Motor neuron (in vitro differentiated cells): Measurements from ENCODE around the gene ADGRL4. TPM values are rescaled to one million over a fixed set of nuclear protein-coding genes. Genes with fewer than 3 reads are reported as not detected.
"Not testable (repeated sequence)": the region's sequence is repeated elsewhere in the genome, so short reads cannot be mapped to it uniquely, and the experiment has no call there.

Experiments
- ATAC-seq, 8 experiments: fragments of 200-7000 bp; cut with Tn5 transposase; replicated peaks in 6 of 8; 2 replicates each; pipeline ENCODE4 v1.8.0; 2021; ENCODE audit warnings: mild to moderate bottlenecking in 8 of 8, moderate library complexity in 8 of 8
- H3K27ac ChIP-seq, 2 donors: fragments of 250-450 bp; sonication (Bioruptor Pico); 2 replicates each; pipeline ENCODE4 v1.9.0; 2021; ENCODE audit warnings: antibody characterized with exemption in 2 of 2, mild to moderate bottlenecking in 2 of 2, moderate library complexity in 1 of 2
- H3K4me1 ChIP-seq, 2 donors: fragments of 250-450 bp; sonication (Bioruptor Pico); replicated peaks in 1 of 2; 2 replicates each; pipeline ENCODE4 v1.6.1; 2021; ENCODE audit warnings: antibody characterized with exemption in 2 of 2, mild to moderate bottlenecking in 2 of 2, moderate library complexity in 1 of 2
- H3K4me3 ChIP-seq, 5 donors: fragments of 250-450 bp; sonication (Bioruptor Pico); 2 replicates each; pipeline ENCODE4 v1.9.0; 2021; ENCODE audit warnings: antibody characterized with exemption in 5 of 5, mild to moderate bottlenecking in 5 of 5, moderate library complexity in 4 of 5
- WGBS, 10 experiments: fragments of 450-650 bp; shearing (Covaris generic); methylation state at CpG; one replicate each; pipeline ENCODE4 v1.0.0; 2022; 5-methylcytosine and 5-hydroxymethylcytosine counted together
- in situ Hi-C, 9 experiments: fragments of 400-800 bp; cut with MboI; loops; one replicate each; pipeline ENCODE4 v1.15.0; 2021; ENCODE audit warnings: low sequenced_read_pairs in 9 of 9, low pct_unique_long_range_greater_than_20kb in 2 of 9; ENCODE audit not compliant: unreplicated experiment in 9 of 9
- total RNA-seq, 8 experiments: library from RNA; unstranded; fragments of 300-600 nt; gene quantifications; 2 replicates each; pipeline versions ENCODE4 v1.2.3 to v1.2.4, GENCODE V29; 2022

Gene ADGRL4
- total RNA-seq, 8 experiments from 2014 or later: 1.2 to 3.0 TPM; not detected in 6

DNA sequence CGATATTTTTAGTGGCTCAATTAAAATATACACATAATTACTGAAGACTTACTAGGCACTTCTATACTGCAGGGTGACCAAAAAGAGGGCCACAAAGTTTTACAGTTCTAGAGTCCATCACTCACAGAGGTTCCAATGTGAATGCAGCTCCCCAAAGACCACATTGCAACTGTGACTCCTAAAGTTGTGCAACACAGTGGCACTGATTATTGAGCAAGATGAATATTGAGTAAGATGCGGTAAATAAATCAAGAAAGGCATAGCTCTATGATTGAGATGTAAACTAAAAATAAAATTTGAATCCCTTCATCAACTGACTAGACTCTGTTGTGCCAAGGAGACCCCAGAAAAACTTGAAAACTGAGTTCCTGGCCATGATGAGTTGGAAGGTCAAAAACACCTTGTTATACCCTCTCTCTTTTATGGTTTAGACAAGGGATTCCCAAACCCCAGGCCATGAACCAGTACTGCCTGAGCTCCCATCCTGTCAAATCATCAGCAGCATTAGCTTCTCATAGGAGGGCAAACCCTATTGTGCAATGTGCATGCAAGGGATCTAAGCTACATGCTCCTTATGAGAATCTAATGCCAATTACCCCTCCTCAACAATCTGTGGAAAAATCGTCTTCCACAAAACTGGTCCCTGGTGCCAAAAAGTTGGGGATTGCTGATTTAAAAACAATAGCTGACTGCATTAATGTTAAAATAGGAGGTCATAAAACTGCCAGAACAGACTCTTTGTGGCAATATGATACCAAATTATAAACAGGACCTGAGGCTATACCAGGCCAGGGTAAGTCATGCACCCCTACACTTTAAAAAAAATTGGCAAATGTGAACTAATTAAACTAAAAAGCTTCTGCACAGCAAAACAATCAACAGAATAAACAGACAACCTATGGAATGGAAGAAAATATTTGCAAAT, 94.3 kb downstream of the ADGRL4 start:
- in situ Hi-C loops: no loop called here
- Histone ChIP-seq H3K27ac (no peak overlapping the region), H3K4me3 (no peak overlapping the region), H3K4me1 (no peaks in the 10 kb centered on the region)
- 65 to 90% (median 84%) methylated on average over 2 to 3 of the region's 3 CpGs; no CpG with 5 or more reads in 1 of the 10 experiments for WGBS, 10 experiments
- ATAC-seq: peak in 1 of 8 experiments; percentile 55

DNA sequence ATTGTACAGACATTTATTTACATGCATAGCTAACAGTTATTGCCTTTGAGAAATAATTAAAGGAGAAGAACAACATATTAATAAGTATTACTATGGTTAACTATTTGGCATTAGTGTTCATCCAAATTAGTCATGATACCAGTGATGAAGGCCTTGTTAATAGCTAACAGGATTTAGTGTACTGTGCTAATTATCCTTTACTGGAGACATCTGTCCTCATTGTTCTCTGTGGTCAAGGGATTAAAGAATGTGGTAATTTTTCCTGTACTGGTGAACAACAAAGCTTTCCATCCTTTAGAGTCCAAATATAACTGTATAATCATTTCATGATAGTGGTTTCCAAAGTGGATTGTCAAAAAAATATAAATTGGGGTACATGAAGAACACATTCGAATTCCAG, 103.9 kb downstream of the ADGRL4 start:
- Histone ChIP-seq H3K4me3 (no peak overlapping the region), H3K27ac (no peak overlapping the region), H3K4me1 (no peaks in the 10 kb centered on the region)
- 0 to 75% (median 58%) methylated on average over 1 of the region's 1 CpG; no CpG with 5 or more reads in 2 of the 10 experiments for WGBS, 10 experiments
- in situ Hi-C loops: no loop called here
- ATAC-seq: no peak

DNA sequence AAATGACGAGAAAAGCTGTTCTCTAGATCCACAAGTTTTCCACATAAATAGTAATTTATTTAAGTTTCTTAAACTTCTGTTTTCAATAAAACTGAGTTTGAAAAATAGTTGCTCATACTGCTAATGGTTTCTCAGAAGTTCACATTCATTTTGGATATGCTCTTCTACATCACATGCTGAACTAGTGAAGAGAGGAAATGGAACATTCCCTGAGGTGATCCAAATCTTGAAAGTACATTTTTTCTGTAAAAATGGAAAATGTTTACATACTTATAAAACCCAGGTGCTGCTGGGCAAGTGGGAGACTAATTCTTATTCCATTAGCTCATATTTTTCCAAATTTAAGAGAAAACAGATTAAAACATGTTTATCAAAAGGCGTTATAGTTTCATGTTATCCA, 111.7 kb downstream of the ADGRL4 start:
- no peak overlapping the region for H3K4me3 ChIP-seq
- no peaks in the 10 kb centered on the region for H3K4me1 ChIP-seq
- no peak overlapping the region for H3K27ac ChIP-seq
- in situ Hi-C loops: no loop called here
- WGBS, 10 experiments: 78 to 100% (median 91%) methylated on average over 1 to 2 of the region's 2 CpGs
- ATAC-seq: no peak

DNA sequence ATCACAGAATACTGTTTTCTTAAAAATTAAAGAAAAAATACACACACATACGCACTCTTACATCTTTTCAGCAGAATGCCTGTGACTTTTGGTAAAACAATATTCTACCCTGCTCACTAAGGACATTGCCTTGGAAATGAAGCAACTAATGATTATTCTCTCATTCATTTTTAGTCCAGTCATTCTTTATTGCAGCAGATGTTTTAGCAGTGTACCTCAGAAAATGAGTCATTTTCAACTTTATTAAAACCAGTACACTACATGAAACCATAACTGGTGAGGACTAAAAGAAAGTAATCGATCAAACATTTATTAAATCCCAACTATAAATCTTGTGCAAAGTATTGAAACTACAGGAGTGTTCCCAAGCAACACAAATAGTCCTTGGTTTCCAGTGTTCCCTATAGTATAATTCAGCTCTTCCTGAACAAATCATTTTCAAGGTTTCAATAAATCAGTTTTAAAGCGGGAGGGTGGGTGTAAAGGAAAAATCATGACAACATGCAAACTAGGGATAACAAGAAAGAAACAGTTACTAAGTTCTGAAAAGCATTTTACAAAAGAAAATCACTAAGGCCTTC, 114.2 kb downstream of the ADGRL4 start:
- WGBS, 10 experiments: 25 to 96% (median 83%) methylated on average over 2 to 3 of the region's 3 CpGs
- ATAC-seq: peak in 6 of 8 experiments; percentile 18 to 53 (median 42)

DNA sequence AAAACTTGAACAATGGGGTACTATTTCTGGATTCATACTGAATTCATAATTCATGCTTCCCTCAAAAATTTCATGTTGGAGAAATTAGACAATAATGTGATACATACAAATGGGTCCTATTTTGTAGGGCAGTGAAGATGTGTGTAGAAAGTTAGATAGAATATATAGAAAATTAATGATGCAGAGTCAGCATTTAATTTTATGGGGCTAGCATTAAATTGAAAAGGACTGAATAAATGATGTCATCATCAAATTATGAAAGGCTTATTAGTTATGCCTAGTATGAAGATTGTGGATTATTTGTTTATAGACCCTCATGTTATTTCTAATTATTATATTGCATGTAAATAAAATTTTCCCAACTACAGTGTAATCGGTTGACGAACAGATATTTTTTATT, 119.1 kb downstream of the ADGRL4 start:
- no peak for ATAC-seq
- in situ Hi-C loops: no loop called here
- 33 to 100% (median 100%) methylated on average over 2 of the region's 2 CpGs; no CpG with 5 or more reads in 1 of the 10 experiments for WGBS, 10 experiments

More for the DNA sequence above, 114.2 kb downstream of the ADGRL4 start:
- in situ Hi-C loops: no loop called here
- no peaks in the 10 kb centered on the region for H3K4me1 ChIP-seq
- no peak overlapping the region for H3K27ac ChIP-seq
- no peak overlapping the region for H3K4me3 ChIP-seq

DNA sequence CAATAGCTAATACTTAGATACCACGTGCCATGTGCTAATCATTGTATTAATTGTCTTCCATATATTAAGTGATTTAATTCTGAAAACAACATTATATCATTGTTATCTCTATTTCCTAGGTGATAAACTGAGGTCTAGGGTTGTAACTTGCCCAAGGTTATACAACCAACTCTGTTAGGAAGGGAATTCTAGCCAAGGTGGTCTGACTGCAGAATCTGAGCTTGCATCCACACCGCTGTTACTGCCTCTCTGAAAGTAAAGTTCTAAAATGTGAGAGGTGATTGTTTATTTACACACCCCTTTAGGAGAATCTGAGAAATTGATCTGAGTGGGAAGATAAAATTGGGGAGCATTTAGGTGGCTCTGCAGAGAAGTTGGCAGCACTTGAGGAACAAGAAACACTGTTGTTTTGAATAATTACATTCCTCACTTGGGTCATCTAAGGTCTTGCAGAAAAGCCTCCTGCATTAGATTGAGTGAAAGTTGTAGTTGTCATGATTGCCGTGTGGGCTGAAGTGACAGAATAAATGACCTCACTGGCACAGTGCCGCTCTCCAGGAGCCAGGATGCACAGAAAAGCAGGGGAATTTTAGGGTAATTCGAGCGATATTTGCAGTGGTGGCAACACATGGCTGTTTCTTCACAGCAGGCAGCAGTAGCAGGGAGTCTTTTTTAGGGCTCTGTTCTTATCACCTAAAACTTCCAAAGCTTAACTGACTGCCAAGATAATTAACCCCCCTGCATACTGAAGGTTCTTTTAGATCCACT, 121.7 kb downstream of the ADGRL4 start:
- peak in 1 of 8 experiments; percentile 16 for ATAC-seq
- 31 to 100% (median 48%) methylated on average over 1 to 6 of the region's 6 CpGs for WGBS, 10 experiments
- in situ Hi-C loops: no loop called here
- Histone ChIP-seq H3K27ac (no peak overlapping the region), H3K4me1 (no peaks in the 10 kb centered on the region), H3K4me3 (no peak overlapping the region)

More for the DNA sequence above, 119.1 kb downstream of the ADGRL4 start:
- Histone ChIP-seq H3K4me1 (no peaks in the 10 kb centered on the region), H3K4me3 (no peak overlapping the region), H3K27ac (no peak overlapping the region)

DNA sequence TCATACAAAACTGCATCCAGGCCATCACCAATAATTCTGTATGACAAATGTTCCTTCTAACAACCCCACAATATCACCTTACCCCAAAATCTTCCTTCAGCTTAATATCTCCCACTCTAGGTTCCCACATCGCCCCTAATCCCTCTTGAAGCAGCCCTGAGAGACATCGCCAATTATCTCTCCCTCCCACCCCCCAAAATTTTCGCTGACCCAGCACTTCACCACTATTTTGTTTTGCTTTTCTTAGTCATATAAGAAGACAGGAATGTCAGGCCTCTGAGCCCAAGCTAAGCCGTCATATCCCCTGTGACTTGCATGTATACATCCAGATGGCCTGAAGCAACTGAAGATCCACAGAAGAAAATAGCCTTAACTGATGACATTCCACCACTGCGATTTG, 126.3 kb downstream of the ADGRL4 start:
- no peak overlapping the region for H3K27ac ChIP-seq
- WGBS, 10 experiments: 49 to 100% (median 79%) methylated on average over 1 to 5 of the region's 5 CpGs; no CpG with 5 or more reads in 2 of the 10 experiments
- H3K4me3 ChIP-seq: no peak overlapping the region
- no peak for ATAC-seq
- in situ Hi-C loops: no loop called here
- no peaks in the 10 kb centered on the region for H3K4me1 ChIP-seq

DNA sequence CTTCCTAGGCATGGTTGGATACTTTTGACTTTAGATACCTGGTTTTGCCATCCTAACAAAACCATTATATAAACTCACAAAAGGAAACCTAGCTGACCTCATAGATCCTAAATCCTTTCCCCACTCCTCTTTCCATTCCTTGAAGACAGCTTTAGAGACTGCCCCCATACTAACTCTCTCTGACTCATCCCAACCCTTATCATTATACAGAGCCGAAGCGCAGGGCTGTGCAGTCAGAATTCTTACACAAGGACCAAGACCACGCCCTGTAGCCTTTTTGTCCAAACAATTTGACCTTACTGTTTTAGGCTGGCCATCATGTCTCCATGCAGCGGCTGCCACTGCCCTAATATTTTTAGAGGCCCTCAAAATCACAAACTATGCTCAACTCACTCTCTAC, 130.5 kb downstream of the ADGRL4 start:
- H3K27ac ChIP-seq, H3K4me1 ChIP-seq, H3K4me3 ChIP-seq, in situ Hi-C loops, ATAC-seq: not testable (repeated sequence)
- WGBS, 10 experiments: 60 to 100% (median 89%) methylated on average over 1 to 4 of the region's 4 CpGs; no CpG with 5 or more reads in 3 of the 10 experiments

DNA sequence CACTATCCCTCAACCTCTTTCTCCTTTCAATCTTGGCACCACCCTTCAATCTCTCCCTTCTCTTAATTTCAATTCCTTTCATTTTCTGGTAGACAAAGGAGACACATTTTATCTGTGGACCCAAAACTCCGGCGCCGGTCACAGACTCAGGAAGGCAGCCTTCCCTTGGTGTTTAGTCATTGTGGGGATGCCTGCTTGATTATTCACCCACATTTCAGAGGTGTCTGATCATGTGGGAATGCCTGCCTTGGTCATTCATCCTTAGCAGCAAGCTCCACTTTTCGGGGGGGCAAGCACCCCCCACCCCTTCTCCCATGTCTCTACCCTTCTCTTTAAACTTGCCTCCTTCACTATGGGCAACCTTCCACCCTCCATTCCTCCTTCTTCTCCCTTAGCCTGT, 133.7 kb downstream of the ADGRL4 start:
- 0 to 100% (median 52%) methylated on average over 1 to 4 of the region's 4 CpGs; no CpG with 5 or more reads in 6 of the 10 experiments for WGBS, 10 experiments
- not testable (repeated sequence) for H3K4me1 ChIP-seq, H3K27ac ChIP-seq, ATAC-seq, H3K4me3 ChIP-seq
- in situ Hi-C loops: loop anchor here in 1 of 9 experiments (25.0 kb wide), 1 partner anchor 314 kb away; no protein-coding TSS in a partner anchor

DNA sequence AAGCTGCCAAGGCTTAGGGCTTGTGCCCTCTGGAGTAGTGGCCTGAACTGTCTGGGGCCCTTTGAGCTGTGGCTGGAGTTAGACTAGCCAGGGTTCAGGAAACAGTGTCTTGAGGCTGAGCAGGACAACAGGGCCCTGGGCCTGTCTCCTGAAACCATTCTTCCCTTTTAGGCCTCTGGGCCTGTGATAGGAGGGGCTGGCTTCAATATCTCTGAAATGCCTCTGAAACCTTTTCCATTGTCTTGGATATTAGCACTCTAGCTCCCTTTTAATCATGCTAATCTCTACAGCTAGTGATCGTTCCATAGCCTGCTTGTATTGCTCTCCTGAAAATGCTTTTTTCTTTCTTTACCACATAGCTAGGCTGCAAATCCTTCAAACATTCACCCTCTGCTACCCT, 135.3 kb downstream of the ADGRL4 start:
- no peaks in the 10 kb centered on the region for H3K4me1 ChIP-seq
- no peak overlapping the region for H3K4me3 ChIP-seq
- ATAC-seq: no peak
- in situ Hi-C loops: loop anchor here in 1 of 9 experiments (25.0 kb wide), 1 partner anchor 316 kb away; no protein-coding TSS in a partner anchor
- H3K27ac ChIP-seq: no peak overlapping the region
- 11 to 100% (median 67%) methylated on average over 1 of the region's 1 CpG; no CpG with 5 or more reads in 1 of the 10 experiments for WGBS, 10 experiments

DNA sequence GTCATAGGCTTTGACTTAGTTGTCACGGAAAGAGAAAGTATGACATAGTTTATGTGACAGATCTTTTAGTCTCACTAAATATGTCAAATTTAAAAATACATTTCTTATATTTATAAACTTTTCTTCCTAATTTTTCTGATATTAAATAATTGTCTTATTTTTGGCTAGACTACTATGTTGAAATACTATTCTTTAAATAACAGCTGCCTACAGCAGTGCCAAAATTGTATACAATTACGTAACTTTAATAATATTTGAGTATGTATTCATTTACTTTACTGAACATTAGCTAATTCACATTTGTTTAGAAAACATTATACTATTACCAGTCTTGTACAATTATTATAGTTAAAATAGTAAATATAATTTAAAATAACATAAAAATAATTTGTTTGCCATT, 137.4 kb downstream of the ADGRL4 start:
- Histone ChIP-seq H3K4me1 (no peaks in the 10 kb centered on the region), H3K27ac (no peak overlapping the region), H3K4me3 (no peak overlapping the region)
- WGBS, 10 experiments: 53 to 100% (median 91%) methylated on average over 1 to 2 of the region's 2 CpGs
- in situ Hi-C loops: loop anchor here in 1 of 9 experiments (25.0 kb wide), 1 partner anchor 318 kb away; no protein-coding TSS in a partner anchor
- ATAC-seq: no peak

DNA sequence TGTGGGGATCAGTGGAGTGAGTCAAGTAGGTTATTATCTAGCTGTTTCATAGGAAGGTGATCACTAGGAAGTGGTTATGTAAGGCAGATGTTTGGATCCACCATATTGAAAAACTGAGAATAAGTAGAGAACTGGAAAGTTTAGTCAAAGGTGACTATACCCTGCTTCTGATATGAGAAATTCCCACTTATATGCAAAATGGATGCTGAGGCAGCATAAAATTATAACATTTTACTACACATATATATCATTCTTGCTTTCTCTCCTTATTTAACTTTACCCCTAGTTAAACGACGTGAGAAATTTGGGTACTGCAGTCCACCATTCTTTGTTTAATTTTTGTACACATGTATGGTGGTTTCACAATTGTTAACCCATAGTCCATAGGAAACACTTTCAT, 142.4 kb downstream of the ADGRL4 start:
- 53 to 98% (median 88%) methylated on average over 2 of the region's 2 CpGs for WGBS, 10 experiments
- H3K27ac ChIP-seq: no peak overlapping the region
- H3K4me3 ChIP-seq: no peak overlapping the region
- H3K4me1 ChIP-seq: no peaks in the 10 kb centered on the region
- in situ Hi-C loops: loop anchor here in 1 of 9 experiments (25.0 kb wide), 1 partner anchor 323 kb away; no protein-coding TSS in a partner anchor
- ATAC-seq: no peak
